CD4-positive, alpha-beta T cell treated with Interleukin-4 for 1 hour (primary cell): ENCODE data around the gene MAGEA4.
"Not testable (repeated sequence)": the region's sequence is repeated elsewhere in the genome, so short reads cannot be mapped to it uniquely, and the experiment has no call there.

Experiments
- DNase-seq, 2 donors: peaks; one replicate each; pipeline ENCODE4 v3.0.0-alpha.2; 2020 to 2022

Gene MAGEA4

GRCh38 chrX:151912780-151913179 lies at the start of gene MAGEA4:
Gene MAGEA4, plus strand, starts transcription at chrX:151912889. Its CDS starts 10,776 bp downstream, at chrX:151923665.
- no peak for DNase-seq

- DNase-seq: no peak
Observed at GRCh38 chrX:151870602-151871001, 42.1 kb upstream of the MAGEA4 start.

- DNase-seq: no peak
Observed at GRCh38 chrX:151871244-151871643, 41.4 kb upstream of the MAGEA4 start.

- no peak for DNase-seq
Observed at GRCh38 chrX:151873096-151873495, 39.6 kb upstream of the MAGEA4 start.

- DNase-seq: no peak
Observed at GRCh38 chrX:151875270-151876026, 37.2 kb upstream of the MAGEA4 start.

- DNase-seq: no peak
Observed at GRCh38 chrX:151878574-151878973, 34.1 kb upstream of the MAGEA4 start.

- no peak for DNase-seq
Observed at GRCh38 chrX:151879856-151880255, 32.8 kb upstream of the MAGEA4 start.

- DNase-seq: no peak
Observed at GRCh38 chrX:151880895-151881294, 31.8 kb upstream of the MAGEA4 start.

GRCh38 chrX:151889421-151889820 lies 23.3 kb upstream of the MAGEA4 start:
- DNase-seq: no peak

GRCh38 chrX:151896734-151897474 lies 15.8 kb upstream of the MAGEA4 start:
- DNase-seq: no peak

- DNase-seq: no peak
Observed at GRCh38 chrX:151899622-151900021, 13.1 kb upstream of the MAGEA4 start.

- DNase-seq: no peak
Observed at GRCh38 chrX:151901826-151902225, 10.9 kb upstream of the MAGEA4 start.

- DNase-seq: no peak
Observed at GRCh38 chrX:151902813-151903591, 9.7 kb upstream of the MAGEA4 start.

GRCh38 chrX:151904989-151905388 lies 7.7 kb upstream of the MAGEA4 start:
- DNase-seq: no peak

GRCh38 chrX:151912221-151912620 lies 468 bp upstream of the MAGEA4 start:
- DNase-seq: no peak

GRCh38 chrX:151918736-151919135 lies 6.0 kb downstream of the MAGEA4 start:
- not testable (repeated sequence) for DNase-seq

- DNase-seq: no peak
Observed at GRCh38 chrX:151919610-151920009, 6.9 kb downstream of the MAGEA4 start.

- DNase-seq: no peak
Observed at GRCh38 chrX:151920101-151920500, 7.4 kb downstream of the MAGEA4 start.

- no peak for DNase-seq
Observed at GRCh38 chrX:151920530-151920929, 7.8 kb downstream of the MAGEA4 start.

GRCh38 chrX:151921292-151921691 lies 8.6 kb downstream of the MAGEA4 start:
- no peak for DNase-seq

- DNase-seq: no peak
Observed at GRCh38 chrX:151921866-151922265, 9.2 kb downstream of the MAGEA4 start.

GRCh38 chrX:151922692-151923091 lies 10.0 kb downstream of the MAGEA4 start:
- no peak for DNase-seq

- no peak for DNase-seq
Observed at GRCh38 chrX:151923648-151924047, 11.0 kb downstream of the MAGEA4 start.

- no peak for DNase-seq
Observed at GRCh38 chrX:151929126-151929525, 16.4 kb downstream of the MAGEA4 start.
